Testis (tissue), 2 donors: ENCODE data around the gene MYO7B.

Experiments used
- CTCF ChIP-seq, 3 experiments: fragments of 450-650 bp in 2 of 3; fragments of 200-600 bp in 1 of 3; sonication (generic) in 1 of 3; IDR thresholded peaks; one replicate each; pipeline ENCODE4 v1.5.1; 2016 to 2019; ENCODE audit warnings: antibody characterized with exemption in 3 of 3, mild to moderate bottlenecking in 2 of 3, moderate library complexity in 1 of 3
- POLR2A ChIP-seq: fragments of 450-650 bp; IDR thresholded peaks from one replicate; pipeline ENCODE4 v1.6.1; 2017; ENCODE audit warnings: antibody characterized with exemption, mild to moderate bottlenecking, moderate library complexity

GRCh38 chr2:127515383-127515915, 20.0 kb upstream of the MYO7B start:
- TF ChIP-seq CTCF (IDR thresholded peaks at IDR 0.05) = no peak
- TF ChIP-seq POLR2A = no peak
